Dermis microvascular lymphatic vessel endothelial cell (primary cell): Measurements from ENCODE around the gene STYXL1. TPM values are rescaled to one million over a fixed set of nuclear protein-coding genes. Genes with fewer than 3 reads are reported as not detected.
"Not testable (repeated sequence)": the region's sequence is repeated elsewhere in the genome, so short reads cannot be mapped to it uniquely, and the experiment has no call there.

Source experiments
- DNase-seq, 2 donors: peaks; one replicate each; pipeline versions ENCODE4 v3.0.0 to v3.0.0-alpha.2; 2010; ENCODE audit warnings: low read depth in 2 of 2
- total RNA-seq: library from RNA; depleted of rRNA; stranded (reverse); fragments of >200 nt; gene quantifications from 2 replicates; pipeline ENCODE4 v1.2.1, GENCODE V29; 2014

STYXL1 gene
- total RNA-seq, 1 donor from 2014 or later = 20.4 TPM

DNA sequence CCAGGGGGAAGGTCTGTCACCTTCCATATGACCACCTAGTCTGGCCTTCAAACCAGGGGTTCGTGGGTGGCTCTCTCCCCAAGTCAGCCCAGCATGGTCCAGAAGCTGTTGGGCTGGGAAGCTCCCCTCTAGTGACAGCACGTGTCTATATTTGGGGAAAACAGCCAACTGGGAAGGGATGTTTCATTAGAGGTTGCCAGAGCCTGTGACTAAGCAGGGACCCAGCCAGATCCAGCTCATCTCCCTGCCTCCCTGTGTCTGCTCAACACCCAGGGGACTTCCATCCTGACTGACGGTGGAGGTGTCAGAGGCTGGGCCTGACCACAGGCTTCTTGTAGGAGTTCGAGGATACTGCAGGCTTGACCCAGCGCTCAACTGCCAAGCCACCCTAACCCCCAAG, 10.5 kb downstream of the STYXL1 start:
- no peak for DNase-seq

DNA sequence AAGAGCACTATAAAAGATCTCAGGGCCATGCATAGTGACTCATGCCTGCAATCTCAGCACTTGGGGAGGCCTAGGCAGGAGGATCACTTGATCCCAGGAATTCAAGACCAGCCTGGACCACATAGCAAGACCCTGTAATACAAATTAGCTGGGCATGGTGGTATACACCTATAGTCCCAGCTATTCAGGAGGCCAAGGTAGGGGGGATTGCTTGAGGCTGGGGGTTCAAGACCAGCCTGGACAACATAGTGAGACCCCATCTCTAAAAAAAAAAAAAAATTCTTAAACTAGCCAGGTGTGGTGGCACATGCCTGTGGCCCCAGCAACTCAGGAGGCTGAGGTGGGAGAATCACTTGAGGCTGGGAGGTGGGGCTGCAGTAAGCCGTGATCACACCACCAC, 15.8 kb downstream of the STYXL1 start:
- no peak for DNase-seq

DNA sequence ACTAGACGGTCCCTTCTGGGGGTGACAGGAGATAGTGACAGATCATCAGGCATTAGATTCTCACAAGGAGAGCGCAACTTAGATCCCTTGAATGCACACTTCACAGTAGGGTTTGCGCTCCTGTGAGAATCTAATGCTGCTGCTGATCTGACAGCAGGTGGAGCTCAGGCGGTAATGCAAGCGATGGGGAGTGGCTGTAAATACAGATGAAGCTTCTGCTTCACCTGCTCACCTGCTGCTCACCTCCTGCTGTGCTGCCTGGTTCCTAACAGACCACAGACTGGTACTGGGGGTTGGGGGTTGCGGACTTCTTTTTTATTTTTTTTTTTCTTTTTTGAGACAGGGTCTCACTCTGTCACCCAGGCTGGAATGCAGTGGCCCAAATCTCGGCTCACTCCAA, 18.1 kb downstream of the STYXL1 start:
- not testable (repeated sequence) for DNase-seq

DNA sequence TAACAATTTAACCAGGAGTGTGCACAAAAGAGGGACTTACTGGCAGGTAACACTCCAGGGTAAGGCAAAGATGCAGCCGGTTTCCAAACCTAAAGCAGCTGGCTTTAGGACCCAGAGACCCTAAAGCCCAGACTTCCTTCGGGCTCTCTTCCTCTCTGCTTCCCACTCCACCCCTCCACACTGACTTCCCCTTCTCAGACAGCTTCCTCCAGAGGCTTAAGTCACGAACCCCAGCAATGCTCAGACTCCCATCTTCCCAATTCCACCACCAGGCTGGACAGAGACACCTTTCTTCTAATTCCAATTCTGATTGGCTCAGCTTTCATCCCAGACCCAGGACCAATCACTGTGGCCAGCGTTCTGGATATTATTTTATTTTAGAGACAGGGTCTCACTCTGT, 24.8 kb downstream of the STYXL1 start:
- DNase-seq = no peak

DNA sequence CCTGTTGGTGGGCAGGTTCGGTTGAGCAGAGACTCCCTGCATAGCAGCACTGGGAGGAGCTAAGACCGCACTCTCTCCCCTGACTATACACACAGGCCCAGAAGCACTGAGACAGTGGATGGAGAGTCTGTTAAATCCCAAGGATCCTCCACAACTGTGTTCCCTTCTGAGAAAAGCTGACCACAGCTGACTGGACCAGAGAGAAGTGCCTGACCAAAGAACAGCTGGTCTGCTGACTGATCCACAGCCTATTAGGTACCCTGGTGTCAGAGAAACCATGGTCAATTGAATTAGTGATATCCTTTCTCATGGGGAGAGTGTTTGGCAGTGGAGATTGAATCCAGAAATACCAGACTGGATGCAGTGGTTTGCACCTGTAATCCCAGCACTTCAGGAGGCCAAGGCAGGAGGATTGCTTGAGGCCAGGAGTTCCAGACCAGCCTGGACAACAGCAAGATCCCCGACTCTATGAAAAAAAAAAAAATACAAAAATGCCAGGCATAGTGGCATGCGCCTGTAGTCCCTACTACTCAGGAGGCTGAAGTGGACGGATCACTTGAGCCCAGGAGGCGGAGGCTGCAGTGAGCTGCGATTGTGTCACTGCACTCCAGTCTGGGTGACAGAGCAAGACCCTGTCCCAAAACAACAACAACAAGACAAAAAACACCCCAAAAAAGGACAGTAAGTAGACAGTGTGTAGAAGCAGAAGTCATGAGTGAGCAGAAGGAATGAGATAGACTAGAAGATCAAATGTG, 25.6 kb downstream of the STYXL1 start:
- no peak for DNase-seq

DNA sequence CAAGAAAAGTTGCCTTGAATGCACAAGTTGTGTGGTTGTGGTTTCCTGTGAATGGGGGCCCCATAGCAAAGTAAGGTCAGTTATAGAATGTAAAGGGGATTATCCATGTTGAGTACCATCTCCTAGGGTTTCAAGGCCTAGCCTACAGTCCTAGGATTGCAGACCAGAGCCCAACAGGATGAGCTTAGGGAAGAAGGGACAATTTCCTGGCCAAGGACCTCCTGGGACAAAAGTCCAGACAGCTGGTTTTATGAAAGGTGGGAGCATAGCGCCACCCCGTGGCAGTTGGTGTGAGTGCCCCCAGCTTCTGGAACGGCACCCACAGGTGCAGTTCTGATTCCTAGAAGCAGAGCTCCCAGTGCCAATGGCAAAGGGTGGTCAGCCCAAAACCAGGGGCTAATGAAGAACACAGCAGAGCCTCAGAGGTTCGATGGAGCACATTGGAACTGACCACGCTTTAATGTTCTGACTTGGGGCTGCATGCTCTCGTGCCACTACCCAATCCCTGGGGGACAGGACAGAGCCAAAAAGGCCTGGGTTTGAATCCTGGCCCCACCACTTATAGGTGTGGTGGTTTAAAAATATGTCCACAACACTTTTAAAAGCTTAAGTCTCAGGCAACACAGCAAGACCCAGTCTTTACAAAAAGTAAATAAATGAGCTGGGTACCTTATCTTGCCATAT, 27.6 kb downstream of the STYXL1 start:
- peak; percentile 59 to 82 for DNase-seq

DNA sequence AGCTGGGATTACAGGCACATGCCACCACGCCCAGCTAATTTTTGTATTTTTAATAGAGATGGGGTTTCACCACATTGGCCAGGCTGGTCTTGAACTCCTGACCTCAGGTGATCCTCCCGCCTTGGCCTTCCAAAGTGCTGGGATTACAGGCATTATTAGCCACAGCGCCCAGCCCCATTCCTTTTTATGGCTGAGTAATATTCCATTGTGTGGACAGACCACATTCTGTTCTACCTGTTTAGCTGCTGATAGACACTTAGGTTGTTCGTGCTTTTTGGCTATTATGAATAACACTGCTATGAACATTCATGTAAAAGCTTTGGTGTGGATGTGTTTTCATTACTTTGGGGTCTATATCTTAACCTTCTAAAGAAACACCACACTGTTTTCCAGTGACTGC, 29.3 kb downstream of the STYXL1 start:
- not testable (repeated sequence) for DNase-seq

DNA sequence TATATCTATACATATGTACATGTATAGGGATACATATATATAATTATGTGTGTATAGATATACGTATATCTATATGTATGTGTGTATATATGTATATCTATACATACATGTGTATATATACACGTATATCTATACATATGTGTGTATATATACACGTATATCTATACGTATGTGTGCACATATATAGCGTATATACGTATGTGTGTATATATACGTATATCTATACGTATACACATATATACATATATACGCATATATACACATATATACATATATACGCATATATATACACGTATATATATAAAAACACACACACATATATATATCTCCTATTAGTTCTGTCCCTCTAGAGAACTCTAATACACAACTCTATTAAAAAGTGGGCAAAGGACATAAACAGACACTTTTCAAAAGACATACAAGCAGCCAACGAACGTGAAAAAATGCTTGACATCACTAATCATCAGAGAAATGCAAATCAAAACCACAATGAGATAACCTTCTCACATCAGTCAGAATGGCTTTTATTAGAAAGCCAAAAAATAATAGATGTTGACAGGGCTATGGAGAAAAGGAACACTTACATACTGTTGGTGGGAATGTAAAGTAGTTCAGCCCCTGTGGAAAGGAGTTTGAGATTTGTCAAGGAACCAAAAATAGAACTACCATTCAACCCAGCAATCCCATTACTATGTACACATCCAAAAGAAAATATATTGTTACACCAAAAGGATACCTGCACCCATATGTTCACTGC, 31.4 kb downstream of the STYXL1 start:
- no peak for DNase-seq

DNA sequence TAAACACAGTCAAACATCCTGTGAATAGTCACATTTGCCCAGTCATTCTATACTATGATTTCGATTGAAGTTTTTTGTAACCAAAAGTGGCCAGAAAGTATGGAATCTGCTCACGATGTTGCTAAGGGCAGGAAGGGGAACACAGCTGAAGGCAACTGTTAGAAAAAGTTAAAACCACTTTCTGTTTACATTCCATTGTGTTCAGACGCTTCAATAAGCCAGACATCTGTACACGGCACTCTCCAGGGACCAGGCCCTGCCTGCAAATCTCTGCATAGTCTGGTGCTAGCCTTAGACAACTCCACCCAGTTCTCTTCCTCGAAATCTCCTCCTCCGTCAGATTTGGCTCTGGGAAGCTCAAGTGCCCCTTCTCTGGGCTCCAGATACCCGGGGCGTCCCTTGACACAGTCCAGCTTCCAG, 36.3 kb downstream of the STYXL1 start:
- DNase-seq = peak; percentile 75 to 90

DNA sequence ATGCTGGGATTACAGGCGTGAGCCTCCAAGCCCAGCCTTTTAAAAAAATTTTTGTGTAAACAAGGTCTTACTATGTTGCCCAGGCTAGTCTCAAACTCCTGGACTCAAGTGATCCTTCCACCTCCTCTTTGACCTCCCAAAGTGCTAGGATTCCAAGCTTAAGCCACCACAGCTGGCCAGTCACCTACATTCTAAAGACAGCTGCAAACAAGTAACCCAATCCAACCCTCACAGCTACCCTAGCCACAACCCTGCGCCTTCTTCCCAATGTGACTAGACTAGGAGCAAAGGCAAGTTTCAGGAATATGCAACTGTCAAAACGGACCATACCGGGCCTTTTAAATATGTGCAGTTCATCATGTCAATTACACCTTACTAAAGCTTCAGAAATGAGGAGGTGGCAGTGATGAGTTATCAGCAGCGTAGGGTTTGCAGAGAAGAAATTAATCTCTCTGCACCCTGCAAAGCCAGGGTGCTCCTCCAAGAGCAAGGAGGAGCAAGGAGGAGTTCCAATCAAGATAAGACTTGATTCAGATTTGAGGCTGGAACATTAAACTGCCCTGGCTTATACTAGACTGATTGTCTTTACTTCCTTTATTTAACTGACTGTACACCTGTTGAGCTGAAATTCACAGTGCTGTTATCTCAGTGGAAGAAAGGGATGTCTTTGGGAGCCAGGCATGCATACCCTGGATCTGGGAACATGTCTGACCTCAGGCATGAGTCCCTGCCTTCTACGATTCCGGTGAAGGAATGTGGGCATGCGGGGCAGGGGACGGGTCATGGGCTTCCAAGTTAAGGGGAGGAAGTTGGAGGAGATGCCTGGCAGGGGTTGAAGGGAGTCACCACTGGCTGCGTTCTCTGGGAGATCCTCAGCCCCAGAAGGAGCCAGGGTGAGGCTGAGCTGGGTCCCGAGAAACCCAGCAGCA, 37.9 kb downstream of the STYXL1 start:
- DNase-seq = no peak

DNA sequence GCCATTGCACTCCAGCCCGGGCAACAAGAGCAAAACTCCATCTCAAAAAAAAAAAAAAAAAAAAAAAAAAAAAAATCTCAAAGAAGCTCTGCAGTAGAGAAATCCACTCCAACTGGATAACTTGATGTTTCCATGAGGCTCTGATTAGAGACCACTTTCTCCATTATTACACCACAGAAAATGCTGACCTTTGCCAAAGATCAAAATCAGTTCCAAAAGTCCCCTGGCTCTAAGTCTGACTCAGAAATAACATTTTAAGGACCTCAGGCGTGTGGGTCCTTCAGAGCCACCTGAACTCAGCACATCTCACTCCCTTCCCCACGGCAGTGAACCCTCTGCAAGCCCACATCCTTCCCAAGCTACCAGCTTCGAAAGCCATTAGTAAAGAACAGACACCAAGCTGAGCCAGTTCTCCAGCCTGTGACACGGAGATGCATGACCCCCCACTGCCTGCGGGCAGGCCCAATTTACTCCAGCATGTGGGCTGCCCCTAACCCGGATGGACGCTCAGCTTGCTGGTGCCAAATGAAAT, 39.6 kb downstream of the STYXL1 start:
- no peak for DNase-seq

DNA sequence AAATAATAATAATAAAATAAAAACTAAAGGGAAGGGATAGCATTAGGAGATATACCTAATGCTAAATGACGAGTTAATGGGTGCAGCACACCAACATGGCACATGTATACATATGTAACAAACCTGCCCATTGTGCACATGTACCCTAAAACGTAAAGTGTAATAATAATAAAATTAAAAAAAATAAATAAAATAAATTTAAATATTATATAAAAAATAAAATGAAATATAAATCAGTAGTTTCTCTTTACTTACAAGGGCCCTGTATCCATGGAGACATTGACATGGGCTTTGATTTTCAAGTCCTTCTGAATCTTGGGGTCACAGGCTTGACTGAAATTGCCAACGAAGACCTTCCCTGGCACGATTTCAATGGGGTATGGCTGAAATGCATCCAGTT, 42.8 kb downstream of the STYXL1 start:
- not testable (repeated sequence) for DNase-seq

DNA sequence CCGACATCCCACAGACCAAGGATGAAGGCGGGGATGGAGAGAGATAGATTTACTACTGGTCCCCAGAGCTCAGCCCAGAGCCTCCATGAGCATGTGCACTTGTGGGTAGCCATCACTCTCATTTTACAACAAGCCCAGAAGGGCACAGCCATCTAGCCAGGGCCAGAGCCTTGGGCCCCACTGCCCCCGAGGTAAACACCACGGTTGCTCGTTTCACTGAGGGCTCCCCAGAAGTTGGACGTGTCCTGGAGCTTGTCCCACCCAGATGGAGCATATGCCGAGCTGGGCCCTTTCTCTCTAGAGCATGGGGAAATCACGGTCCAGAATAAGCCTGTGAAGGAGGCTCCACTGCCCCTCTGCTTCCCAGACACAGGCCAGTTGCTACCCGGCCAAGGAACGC, 44.4 kb downstream of the STYXL1 start:
- no peak for DNase-seq

DNA sequence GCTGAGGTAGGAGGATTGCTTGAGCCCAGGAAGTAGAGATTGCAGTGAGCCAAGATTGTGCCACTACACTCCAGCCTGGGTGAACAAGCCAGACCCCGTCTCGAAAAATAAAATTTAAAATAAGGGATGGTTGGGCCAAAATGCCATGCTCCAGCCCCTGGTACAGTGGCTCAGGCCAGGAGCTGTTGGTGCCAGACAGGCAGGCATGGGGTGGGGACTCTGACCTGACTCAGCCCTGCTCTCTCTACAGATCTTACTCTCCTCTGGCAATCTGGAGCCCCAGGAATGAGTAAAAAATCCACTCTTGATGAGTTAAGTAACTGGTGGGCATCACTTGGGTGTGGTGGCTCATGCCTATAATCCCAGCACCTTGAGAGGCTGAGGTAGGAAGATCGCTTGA, 45.0 kb downstream of the STYXL1 start:
- DNase-seq = no peak

DNA sequence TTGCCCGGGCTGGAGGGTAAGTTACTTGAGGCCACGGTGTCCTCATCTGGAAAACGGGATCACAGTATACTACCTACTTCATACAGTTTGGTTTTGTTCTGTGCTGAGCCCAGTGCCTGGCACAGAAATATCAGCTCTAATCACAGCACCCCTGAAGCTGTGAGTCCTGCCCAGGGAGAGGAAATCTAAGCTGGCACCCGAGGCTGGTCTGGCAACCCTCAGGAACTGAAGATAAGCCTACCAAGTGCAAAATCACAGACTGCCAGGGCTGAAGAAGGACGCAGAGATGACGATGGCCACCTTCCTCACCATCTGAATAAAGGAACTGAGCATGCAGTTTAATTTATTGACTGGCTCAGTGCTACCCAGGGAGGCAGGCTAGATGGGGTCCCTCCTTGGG, 45.7 kb downstream of the STYXL1 start:
- DNase-seq = no peak

DNA sequence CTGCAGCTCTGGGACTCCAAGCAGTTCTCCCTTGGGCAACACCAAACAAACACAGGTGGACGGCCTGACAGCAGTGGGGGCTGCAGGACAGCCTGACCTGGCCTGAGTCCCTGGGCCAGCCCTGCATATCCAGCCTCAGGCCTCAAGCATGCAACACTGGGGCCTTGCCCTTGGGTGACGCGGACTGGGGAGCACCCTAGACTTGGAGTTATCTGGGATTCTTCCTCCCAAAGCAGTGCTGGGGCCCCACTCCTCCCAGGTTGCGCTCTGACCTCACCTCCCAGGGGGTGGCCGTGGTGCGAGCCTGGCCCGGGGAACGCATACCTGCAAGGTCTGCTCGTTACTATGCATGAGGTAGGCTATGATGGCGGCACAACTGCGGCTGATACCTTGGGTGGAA, 47.2 kb downstream of the STYXL1 start:
- DNase-seq = no peak

DNA sequence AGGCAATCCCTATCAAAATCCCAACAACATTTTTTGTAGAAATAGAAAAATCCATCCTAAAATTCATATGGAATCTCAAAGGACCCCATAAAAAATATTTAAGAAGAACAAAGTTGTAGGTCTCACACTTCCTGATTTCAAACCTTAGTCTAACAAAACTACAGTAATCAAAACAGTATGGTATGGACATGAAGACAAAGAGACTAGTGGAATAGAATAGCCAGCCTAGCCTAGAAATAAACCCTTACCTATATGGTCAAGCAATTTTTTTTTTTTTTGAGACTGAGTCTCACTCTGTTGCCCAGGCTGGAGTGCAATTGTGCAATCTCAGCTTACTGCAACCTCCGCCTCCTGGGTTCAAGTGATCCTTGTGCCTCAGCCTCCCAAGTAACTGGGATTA, 49.8 kb downstream of the STYXL1 start:
- no peak for DNase-seq

DNA sequence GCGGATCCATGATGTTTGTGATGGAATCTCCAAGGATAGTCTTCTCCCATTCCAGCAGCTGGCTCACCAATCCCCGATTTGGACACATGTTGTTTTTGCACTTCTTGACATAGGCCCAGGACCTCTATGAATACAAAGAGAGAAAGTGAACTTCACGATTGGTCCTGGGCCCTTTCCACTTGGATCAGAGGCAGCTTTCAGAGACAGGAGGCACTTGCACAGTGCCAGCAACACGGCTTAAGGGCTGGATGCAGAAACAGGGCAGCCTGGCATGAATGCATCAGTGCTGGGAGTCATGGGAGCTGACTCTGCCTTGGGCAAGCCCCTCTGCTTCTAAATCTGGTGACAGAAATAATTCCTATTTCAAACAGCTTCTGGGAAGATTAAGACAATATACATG, 51.3 kb downstream of the STYXL1 start:
- DNase-seq = no peak

DNA sequence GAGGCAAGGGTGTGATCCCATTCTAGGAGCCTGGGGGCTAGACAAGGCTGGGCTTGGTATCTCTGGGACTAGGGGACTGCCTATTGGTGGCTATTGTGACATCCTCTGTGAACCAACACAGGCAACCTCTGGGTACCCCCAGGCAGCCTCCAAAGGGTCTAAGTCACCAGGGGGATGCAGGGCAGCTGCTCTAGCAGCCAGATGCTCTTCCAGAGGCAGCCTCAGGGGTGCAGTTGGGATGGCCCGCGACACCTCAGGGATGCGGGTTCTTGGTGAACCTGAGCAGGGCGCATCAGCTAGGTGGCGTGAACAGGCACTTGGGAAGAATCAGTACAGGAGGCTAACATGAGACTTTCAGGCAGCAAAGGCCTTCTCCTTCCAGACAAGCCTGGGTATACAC, 51.8 kb downstream of the STYXL1 start:
- no peak for DNase-seq

DNA sequence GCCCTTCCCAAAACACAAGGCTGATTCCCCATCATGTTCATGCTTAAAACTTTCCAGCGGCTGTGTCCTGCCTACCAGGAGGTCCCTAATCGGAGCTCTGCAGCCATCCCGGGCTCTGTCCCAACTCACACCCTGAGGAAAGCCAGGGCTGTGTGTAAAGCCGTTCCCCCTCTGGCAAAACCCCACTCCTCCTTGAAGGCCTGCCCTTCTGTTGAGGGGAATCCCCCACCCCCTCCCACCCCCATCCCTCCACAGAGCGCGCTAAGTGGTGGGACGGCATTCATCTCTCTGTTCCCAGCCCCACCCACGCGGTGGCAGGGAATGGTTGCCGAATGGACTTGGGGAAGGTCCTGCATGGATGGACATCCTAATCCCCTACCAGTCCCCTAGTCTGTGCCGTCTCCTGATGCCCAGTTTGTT, 52.7 kb downstream of the STYXL1 start:
- no peak for DNase-seq

DNA sequence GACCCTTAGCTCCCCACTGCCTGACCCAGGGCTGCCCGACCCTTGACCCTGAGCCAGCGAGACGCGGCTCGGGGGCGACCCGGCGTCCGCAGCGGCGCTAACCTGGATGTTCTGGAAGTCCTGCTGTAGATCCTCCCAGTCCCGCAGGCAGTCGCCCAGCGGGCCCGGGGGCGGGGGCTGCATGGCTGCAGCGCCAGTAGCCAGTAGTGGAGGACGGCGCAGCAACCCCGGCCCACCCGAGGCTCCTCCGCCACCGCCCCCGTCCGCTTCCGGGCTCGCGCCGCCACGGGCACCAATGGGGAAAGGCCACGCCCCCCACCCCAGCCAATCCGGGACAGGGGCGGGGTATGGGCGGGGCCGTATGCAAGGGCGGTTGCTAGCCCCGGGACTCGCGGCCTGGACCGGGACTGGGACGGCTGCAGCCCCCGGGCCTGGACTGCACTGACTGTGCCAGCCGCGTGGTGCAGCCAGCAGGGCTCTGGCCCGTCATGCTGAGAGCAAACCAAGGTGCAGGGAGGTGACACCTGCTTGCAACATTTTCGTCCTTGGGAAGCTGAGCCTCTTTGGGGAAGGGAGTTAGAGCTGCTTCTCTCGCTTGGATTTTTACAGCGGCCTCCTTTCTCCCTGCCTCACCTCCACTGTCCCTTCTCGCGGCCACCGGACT, 53.3 kb downstream of the STYXL1 start, which contains the start of gene TMEM120A:
Gene TMEM120A (minus strand): TSS at position 208 of the 664 bp plus-strand sequence. CDS start 25 bp downstream, at position 183.
- peak; percentile 80 to 96 for DNase-seq
